Loucy (cell line): ENCODE measurements around the gene NBEAL2.

ENCODE experiments used
- H2AFZ ChIP-seq: fragments of 200-600 bp; sonication (generic); 2 replicates; pipeline ENCODE4 v1.6.0; 2016; ENCODE audit warnings: antibody characterized with exemption, mild to moderate bottlenecking, low read length, moderate library complexity
- H3F3A ChIP-seq: fragments of 200-600 bp; 2 replicates; pipeline ENCODE4 v1.6.0; 2016; ENCODE audit warnings: antibody characterized with exemption, low read depth, mild to moderate bottlenecking
- H3K27me3 ChIP-seq: fragments of 200-600 bp; sonication (generic); 2 replicates; pipeline ENCODE4 v1.6.1; 2014; ENCODE audit warnings: low read length, mild to moderate bottlenecking; ENCODE audit not compliant: insufficient read depth, poor library complexity, severe bottlenecking
- H3K36me3 ChIP-seq: fragments of 200-600 bp; sonication (generic); 2 replicates; pipeline ENCODE4 v1.6.1; 2016; ENCODE audit warnings: low read length; ENCODE audit not compliant: insufficient read depth
- H3K4me1 ChIP-seq: fragments of 200-600 bp; sonication (generic); 2 replicates; pipeline ENCODE4 v1.5.1; 2014; ENCODE audit warnings: low read length, mild to moderate bottlenecking; ENCODE audit not compliant: insufficient read depth, poor library complexity, severe bottlenecking
- H3K4me2 ChIP-seq: fragments of 200-600 bp; sonication (generic); 2 replicates; pipeline ENCODE4 v1.6.0; 2014; ENCODE audit warnings: antibody characterized with exemption, low read length, low read depth, mild to moderate bottlenecking; ENCODE audit not compliant: poor library complexity, severe bottlenecking
- H3K4me3 ChIP-seq: fragments of 200-600 bp; sonication (generic); 2 replicates; pipeline ENCODE4 v1.5.1; 2014; ENCODE audit warnings: low read length, mild to moderate bottlenecking, mixed read lengths; ENCODE audit not compliant: poor library complexity, severe bottlenecking
- H3K79me2 ChIP-seq: fragments of 200-600 bp; sonication (generic); 2 replicates; pipeline ENCODE4 v1.6.1; 2014; ENCODE audit warnings: low read length; ENCODE audit not compliant: insufficient read depth
- H3K9ac ChIP-seq: fragments of 200-600 bp; sonication (generic); 2 replicates; pipeline ENCODE4 v1.6.0; 2014; ENCODE audit warnings: mild to moderate bottlenecking, low read depth, low read length, moderate library complexity; ENCODE audit not compliant: poor library complexity, severe bottlenecking
- H3K9me2 ChIP-seq: fragments of 200-600 bp; sonication (generic); replicated peaks from 2 replicates; pipeline ENCODE4 v1.6.1; 2016; ENCODE audit warnings: low read depth, low read length, mixed read lengths
- H3K9me3 ChIP-seq: fragments of 200-600 bp; sonication (generic); 2 replicates; pipeline ENCODE4 v1.6.1; 2014; ENCODE audit warnings: mild to moderate bottlenecking, antibody characterized with exemption, low read length, low read depth; ENCODE audit not compliant: insufficient read depth
- H4K20me1 ChIP-seq: fragments of 200-600 bp; sonication (generic); 2 replicates; pipeline ENCODE4 v1.6.0; 2014; ENCODE audit warnings: antibody characterized with exemption, low read length, mild to moderate bottlenecking; ENCODE audit not compliant: insufficient read depth, poor library complexity, severe bottlenecking
- EZH2phosphoT487 ChIP-seq: fragments of 200-600 bp; IDR thresholded peaks from 2 replicates; pipeline ENCODE4 v1.6.1; 2018; ENCODE audit warnings: antibody characterized with exemption, mild to moderate bottlenecking, moderate library complexity, borderline replicate concordance
- TF ChIP-seq, protein P1 (sequence below): fragments of 200-600 bp; sonication (generic); conservative IDR thresholded peaks from 2 replicates; pipeline ENCODE4 v1.5.1; 2014; ENCODE audit warnings: mild to moderate bottlenecking, antibody characterized with exemption, low read length

The NBEAL2 gene

DNA sequence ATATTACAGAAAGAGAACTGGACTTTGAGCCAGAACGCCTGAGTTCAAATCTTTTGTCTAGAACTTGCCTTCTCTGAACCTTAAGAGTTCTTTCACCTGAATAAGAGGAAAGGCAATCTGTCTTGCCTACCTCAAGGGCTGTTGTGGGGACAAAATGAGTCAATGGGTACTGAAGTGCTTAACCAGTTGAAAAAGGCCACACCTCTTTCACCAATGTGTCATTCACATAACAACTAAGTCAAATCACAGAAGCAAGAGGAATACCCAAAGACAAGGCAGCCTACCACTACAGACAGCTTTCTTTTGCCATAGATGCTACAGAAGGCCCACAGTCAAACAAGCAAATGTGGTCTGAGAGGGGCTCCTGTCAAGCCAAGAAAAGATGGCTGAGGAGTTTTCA lies 39.7 kb downstream of the NBEAL2 start:
- peak overlapping the region; percentile 92 for H3K4me2 ChIP-seq
- H3K79me2 ChIP-seq: peaks cover 53% of the 10 kb centered on the region
- no peaks in the 10 kb centered on the region for H3K9me3 ChIP-seq
- peaks cover 26% of the 10 kb centered on the region for H3K36me3 ChIP-seq
- no peaks in the 10 kb centered on the region for H3K27me3 ChIP-seq
- no peak for TF ChIP-seq EZH2phosphoT487
- TF ChIP-seq, protein P1, sequence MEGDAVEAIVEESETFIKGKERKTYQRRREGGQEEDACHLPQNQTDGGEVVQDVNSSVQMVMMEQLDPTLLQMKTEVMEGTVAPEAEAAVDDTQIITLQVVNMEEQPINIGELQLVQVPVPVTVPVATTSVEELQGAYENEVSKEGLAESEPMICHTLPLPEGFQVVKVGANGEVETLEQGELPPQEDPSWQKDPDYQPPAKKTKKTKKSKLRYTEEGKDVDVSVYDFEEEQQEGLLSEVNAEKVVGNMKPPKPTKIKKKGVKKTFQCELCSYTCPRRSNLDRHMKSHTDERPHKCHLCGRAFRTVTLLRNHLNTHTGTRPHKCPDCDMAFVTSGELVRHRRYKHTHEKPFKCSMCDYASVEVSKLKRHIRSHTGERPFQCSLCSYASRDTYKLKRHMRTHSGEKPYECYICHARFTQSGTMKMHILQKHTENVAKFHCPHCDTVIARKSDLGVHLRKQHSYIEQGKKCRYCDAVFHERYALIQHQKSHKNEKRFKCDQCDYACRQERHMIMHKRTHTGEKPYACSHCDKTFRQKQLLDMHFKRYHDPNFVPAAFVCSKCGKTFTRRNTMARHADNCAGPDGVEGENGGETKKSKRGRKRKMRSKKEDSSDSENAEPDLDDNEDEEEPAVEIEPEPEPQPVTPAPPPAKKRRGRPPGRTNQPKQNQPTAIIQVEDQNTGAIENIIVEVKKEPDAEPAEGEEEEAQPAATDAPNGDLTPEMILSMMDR: no peak
- H3K9ac ChIP-seq: peak overlapping the region; percentile 83
- H3K9me2 ChIP-seq: no peaks in the 10 kb centered on the region
- H2AFZ ChIP-seq: no peak overlapping the region
- H3K4me3 ChIP-seq: peak overlapping the region; percentile 72
- peaks cover 40% of the 10 kb centered on the region for H3F3A ChIP-seq
- peaks cover 83% of the 10 kb centered on the region for H3K4me1 ChIP-seq
- no peaks in the 10 kb centered on the region for H4K20me1 ChIP-seq

DNA sequence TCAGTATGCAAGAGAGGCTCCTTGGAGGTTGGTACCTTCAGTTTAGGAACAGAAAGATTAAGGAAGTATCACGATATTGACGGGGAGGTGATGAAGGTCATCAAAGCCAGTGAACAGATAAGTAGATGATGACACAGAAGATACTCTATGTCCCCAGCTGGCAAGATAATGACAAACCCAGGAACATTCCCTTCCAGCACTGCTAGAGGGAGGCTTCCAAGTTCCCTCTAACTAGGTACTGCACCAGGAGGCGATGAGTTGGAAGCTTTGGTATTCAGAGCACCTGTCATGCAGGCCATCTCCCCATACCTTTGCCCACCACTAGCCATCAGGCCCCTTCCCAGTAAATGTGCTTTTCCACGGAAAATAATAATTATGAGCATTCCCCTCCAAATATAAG lies 40.8 kb downstream of the NBEAL2 start:
- Histone ChIP-seq H3K9me2 (no peaks in the 10 kb centered on the region), H3K4me1 (peaks cover 79% of the 10 kb centered on the region), H2AFZ (no peak overlapping the region), H3K9ac (no peak overlapping the region), H3K27me3 (no peaks in the 10 kb centered on the region), H3K4me2 (no peak overlapping the region), H3K9me3 (no peaks in the 10 kb centered on the region), H3K79me2 (peaks cover 64% of the 10 kb centered on the region), H3F3A (peaks cover 39% of the 10 kb centered on the region), H4K20me1 (no peaks in the 10 kb centered on the region), H3K36me3 (peaks cover 26% of the 10 kb centered on the region), H3K4me3 (no peak overlapping the region)
- TF ChIP-seq, protein P1: no peak
- TF ChIP-seq EZH2phosphoT487: no peak

DNA sequence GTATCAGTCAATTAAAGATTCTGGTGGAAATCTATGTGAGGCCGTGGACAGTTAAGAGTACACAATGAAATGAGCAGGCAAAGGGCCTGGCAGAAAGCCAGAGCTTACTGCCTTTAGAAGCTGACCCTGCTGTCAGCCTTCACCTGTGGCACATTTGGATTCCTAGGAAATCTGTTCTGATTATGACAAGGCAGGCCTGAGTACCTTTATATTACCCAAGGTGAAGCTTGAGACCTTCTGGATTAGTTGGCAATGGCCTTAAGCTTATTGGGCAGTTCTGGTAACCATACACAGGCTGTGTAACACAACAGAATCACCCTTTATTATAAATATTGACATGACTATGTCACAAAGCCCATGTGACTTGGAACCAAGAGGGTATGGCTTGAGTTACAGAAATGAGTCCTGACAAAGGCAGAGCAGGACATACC lies 43.2 kb downstream of the NBEAL2 start:
- Histone ChIP-seq H3K9ac (peak overlapping the region; percentile 55), H3K27me3 (no peaks in the 10 kb centered on the region), H3K4me1 (peaks cover 60% of the 10 kb centered on the region), H3K4me3 (no peak overlapping the region), H3K9me3 (no peaks in the 10 kb centered on the region), H3K9me2 (no peaks in the 10 kb centered on the region), H3K79me2 (peaks cover 68% of the 10 kb centered on the region), H3F3A (peaks cover 18% of the 10 kb centered on the region), H4K20me1 (no peaks in the 10 kb centered on the region), H2AFZ (no peak overlapping the region), H3K36me3 (peaks cover 32% of the 10 kb centered on the region), H3K4me2 (no peak overlapping the region)
- TF ChIP-seq, protein P1: no peak
- no peak for TF ChIP-seq EZH2phosphoT487
